ENCODE measurements around the gene KRT3. TPM values are rescaled to one million over a fixed set of nuclear protein-coding genes. Genes with fewer than 3 reads are reported as not detected.

The KRT3 gene
- total and polyA plus RNA-seq, 4 donors: not detected

DNA sequence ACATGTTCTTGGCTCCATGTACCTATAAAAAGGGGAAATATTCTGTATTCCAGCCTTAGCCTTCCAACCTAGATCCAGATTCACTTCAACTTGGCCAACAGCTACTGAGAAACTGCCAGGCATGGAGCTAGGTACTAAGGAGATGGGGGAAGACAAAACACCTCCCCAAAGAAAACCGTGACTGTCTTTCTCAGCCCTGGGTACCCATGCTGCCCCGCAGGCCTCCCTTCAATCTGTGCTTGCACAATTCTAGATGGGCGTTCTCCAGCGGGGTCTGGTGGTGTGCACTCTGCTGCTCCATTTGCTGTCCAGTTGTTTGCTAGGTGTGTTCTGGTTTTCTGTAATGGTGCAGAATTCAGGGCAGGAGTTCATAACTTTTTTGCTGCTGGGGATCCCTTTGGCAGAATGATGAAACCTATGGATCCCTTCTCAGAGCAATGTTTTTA lies 18.8 kb upstream of the KRT3 start:
- DNase-seq (ENCODE audit: low spot score): no peak
- TF ChIP-seq HNF4G (IDR thresholded peaks at IDR 0.05): no peak
- no peak for TF ChIP-seq SP1 (IDR thresholded peaks at IDR 0.05)
- TF ChIP-seq, protein P1, sequence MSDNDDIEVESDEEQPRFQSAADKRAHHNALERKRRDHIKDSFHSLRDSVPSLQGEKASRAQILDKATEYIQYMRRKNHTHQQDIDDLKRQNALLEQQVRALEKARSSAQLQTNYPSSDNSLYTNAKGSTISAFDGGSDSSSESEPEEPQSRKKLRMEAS (IDR thresholded peaks at IDR 0.05): no peak
- TF ChIP-seq RXRA (IDR thresholded peaks at IDR 0.05): no peak
- TF ChIP-seq YY1 (IDR thresholded peaks at IDR 0.05): no peak
- no peak for TF ChIP-seq FOXA2 (IDR thresholded peaks at IDR 0.05)
- TF ChIP-seq EGR1 (IDR thresholded peaks at IDR 0.05; ENCODE audit: low read depth in 2 of 2): no peak
- TF ChIP-seq JUND (IDR thresholded peaks at IDR 0.05): no peak
- TF ChIP-seq CTCF (IDR thresholded peaks at IDR 0.05; ENCODE audit: low read depth, low read length, missing input control): no peak
- no peak for TF ChIP-seq HNF4A (conservative IDR thresholded peaks at IDR 0.05)
- no peak for TF ChIP-seq TAF1 (conservative IDR thresholded peaks at IDR 0.05)
- no peak for TF ChIP-seq REST (IDR thresholded peaks at IDR 0.05)
- TF ChIP-seq, protein P2, sequence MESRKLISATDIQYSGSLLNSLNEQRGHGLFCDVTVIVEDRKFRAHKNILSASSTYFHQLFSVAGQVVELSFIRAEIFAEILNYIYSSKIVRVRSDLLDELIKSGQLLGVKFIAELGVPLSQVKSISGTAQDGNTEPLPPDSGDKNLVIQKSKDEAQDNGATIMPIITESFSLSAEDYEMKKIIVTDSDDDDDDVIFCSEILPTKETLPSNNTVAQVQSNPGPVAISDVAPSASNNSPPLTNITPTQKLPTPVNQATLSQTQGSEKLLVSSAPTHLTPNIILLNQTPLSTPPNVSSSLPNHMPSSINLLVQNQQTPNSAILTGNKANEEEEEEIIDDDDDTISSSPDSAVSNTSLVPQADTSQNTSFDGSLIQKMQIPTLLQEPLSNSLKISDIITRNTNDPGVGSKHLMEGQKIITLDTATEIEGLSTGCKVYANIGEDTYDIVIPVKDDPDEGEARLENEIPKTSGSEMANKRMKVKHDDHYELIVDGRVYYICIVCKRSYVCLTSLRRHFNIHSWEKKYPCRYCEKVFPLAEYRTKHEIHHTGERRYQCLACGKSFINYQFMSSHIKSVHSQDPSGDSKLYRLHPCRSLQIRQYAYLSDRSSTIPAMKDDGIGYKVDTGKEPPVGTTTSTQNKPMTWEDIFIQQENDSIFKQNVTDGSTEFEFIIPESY (IDR thresholded peaks at IDR 0.05): no peak
- TF ChIP-seq NR2F2 (IDR thresholded peaks at IDR 0.05): no peak
- no peak for TF ChIP-seq GABPA (IDR thresholded peaks at IDR 0.05 in 1 of 2, conservative IDR thresholded peaks at IDR 0.05 in 1 of 2)
- TF ChIP-seq RAD21 (IDR thresholded peaks at IDR 0.05): no peak
- no peak for TF ChIP-seq FOXA1 (IDR thresholded peaks at IDR 0.05)
- TF ChIP-seq ATF3 (IDR thresholded peaks at IDR 0.05): no peak
- WGBS: 81% methylated on average over 4 of the region's 4 CpGs
- Histone ChIP-seq H3K27me3 (ENCODE audit: control insufficient read depth in 4 of 4, insufficient read depth in 4 of 4, low read length in 3 of 4) (peaks cover 0 to 3% (median 0%) of the 10 kb centered on the region in 4 donors), H3K27ac (ENCODE audit: low read depth in 1 of 2, low read length in 2 of 2) (no peak overlapping the region), H3K9me3 (ENCODE audit: control insufficient read depth in 4 of 4, low read length in 3 of 4) (no peaks in the 10 kb centered on the region), H3K4me1 (ENCODE audit: control insufficient read depth in 4 of 4, insufficient read depth in 4 of 4, low read length in 3 of 4) (no peaks in the 10 kb centered on the region), H3K9ac (ENCODE audit: low read depth in 1 of 2, low read length in 2 of 2) (no peak overlapping the region), H3K4me3 (ENCODE audit: low read depth in 1 of 3, low read length in 3 of 3) (no peak overlapping the region), H3K36me3 (ENCODE audit: control insufficient read depth in 4 of 4, insufficient read depth in 3 of 4, low read depth in 1 of 4, low read length in 3 of 4) (no peaks in the 10 kb centered on the region)

All from liver (tissue), 9 donors.